HepG2 (cell line): ENCODE data around the gene DAD1. TPM values are rescaled to one million over a fixed set of nuclear protein-coding genes. Genes with fewer than 3 reads are reported as not detected.
A peak's percentile ranks its signal among the peaks of the same experiment; 100 is the strongest.

Experiments used
- ATAC-seq: fragments of 200-7000 bp; cut with Tn5 transposase; 3 replicates; pipeline ENCODE4 v1.9.1; 2020; ENCODE audit warnings: mild to moderate bottlenecking, moderate library complexity
- BruUV-seq: library from RNA; stranded (reverse); fragments of 400-500 nt; replicated peaks from 2 replicates; lab custom pipeline; 2021; lab: Mats Ljungman, UMichigan
- CTCF ChIA-PET: fragments of 300-600 bp; formaldehyde crosslinking; extraction: SDS; loops from one replicate; lab custom pipeline; 2021; ENCODE audit warnings: low total read pairs, inconsistent platforms, low intra/inter-chr PET ratio; lab: Yijun Ruan, JAX
- POLR2A ChIA-PET: fragments of 350-600 bp; sonication (Branson Sonifier 250); formaldehyde crosslinking; loops from one replicate; lab custom pipeline; 2020; ENCODE audit warnings: antibody characterized with exemption, inconsistent platforms; lab: Yijun Ruan, JAX
- DNase-seq: peaks from one replicate; pipeline ENCODE4 v3.0.0-alpha.2; 2015; ENCODE audit warnings: low spot score
- FAIRE-seq: peaks from 3 replicates; lab custom pipeline; 2011; peaks lifted over from hg19 to GRCh38; lab: Jason Lieb, UNC
- H2AFZ ChIP-seq: one replicate; pipeline ENCODE4 v1.6.1; 2011; ENCODE audit warnings: low read length, inconsistent platforms
- H3K27ac ChIP-seq: fragments of 300-600 bp; 3 replicates; pipeline ENCODE4 v1.8.0; 2011; ENCODE audit warnings: mixed run types, mild to moderate bottlenecking, mixed read lengths, low read length, inconsistent platforms; ENCODE audit not compliant: insufficient read depth; ENCODE audit errors: extremely low read length
- H3K27me3 ChIP-seq, 2 experiments: fragments of 200-600 bp in 1 of 2; 2 replicates in 1 of 2; 3 replicates in 1 of 2; pipeline versions ENCODE4 v1.6.0 to v1.8.0; 2011; ENCODE audit warnings: low read length in 2 of 2, mild to moderate bottlenecking in 2 of 2, moderate library complexity in 2 of 2, inconsistent platforms in 1 of 2; ENCODE audit not compliant: insufficient read depth in 2 of 2, control insufficient read depth in 1 of 2
- H3K36me3 ChIP-seq, 2 experiments: fragments of 200-600 bp in 1 of 2; replicated peaks in 1 of 2; 2 replicates in 1 of 2; 3 replicates in 1 of 2; pipeline versions ENCODE4 v1.5.1 to v1.8.0; 2011; ENCODE audit warnings: low read length in 2 of 2, inconsistent platforms in 1 of 2; ENCODE audit not compliant: insufficient read depth in 2 of 2, control insufficient read depth in 1 of 2
- H3K4me1 ChIP-seq: 2 replicates; pipeline ENCODE4 v1.5.1; 2012; ENCODE audit warnings: low read length, inconsistent platforms; ENCODE audit not compliant: insufficient read depth
- H3K4me2 ChIP-seq: 2 replicates; pipeline ENCODE4 v1.6.0; 2011; ENCODE audit warnings: low read depth, low read length, inconsistent platforms
- H3K4me3 ChIP-seq, 3 experiments: fragments of 200-600 bp in 1 of 3; sonication (generic), shearing (Covaris generic) in 1 of 3; replicated peaks in 1 of 3; 2 replicates each; pipeline ENCODE4 v1.5.1; 2011 to 2016; ENCODE audit warnings: low read length in 3 of 3, inconsistent platforms in 2 of 3, low read depth in 2 of 3, mild to moderate bottlenecking in 2 of 3, control low read depth in 1 of 3, mixed read lengths in 1 of 3; ENCODE audit not compliant: insufficient read depth in 1 of 3
- H3K79me2 ChIP-seq: one replicate; pipeline ENCODE4 v1.6.1; 2011; ENCODE audit warnings: low read length, inconsistent platforms; ENCODE audit not compliant: insufficient read depth
- H3K9ac ChIP-seq: 2 replicates; pipeline ENCODE4 v1.6.0; 2011; ENCODE audit warnings: mild to moderate bottlenecking, low read depth, low read length, inconsistent platforms; ENCODE audit not compliant: insufficient read depth
- H3K9me3 ChIP-seq: 2 replicates; pipeline ENCODE4 v1.5.1; 2012; ENCODE audit warnings: mild to moderate bottlenecking, low read length
- H4K20me1 ChIP-seq: 2 replicates; pipeline ENCODE4 v1.6.0; 2011; ENCODE audit warnings: inconsistent platforms, mild to moderate bottlenecking, low read length, moderate library complexity; ENCODE audit not compliant: insufficient read depth
- CC2D1A ChIP-seq: sonication (generic); formaldehyde crosslinking; IDR thresholded peaks from 2 replicates; pipeline ENCODE4 v1.8.1; 2023; ENCODE audit warnings: mild to moderate bottlenecking, missing genetic modification reagents
- FOSL1 ChIP-seq: sonication (generic); formaldehyde crosslinking; IDR thresholded peaks from 2 replicates; pipeline ENCODE4 v1.9.0; 2021; ENCODE audit warnings: missing genetic modification reagents, borderline replicate concordance
- NPAS2 ChIP-seq: sonication (generic); formaldehyde crosslinking; IDR thresholded peaks from 2 replicates; pipeline ENCODE4 v1.8.0; 2022; ENCODE audit warnings: mild to moderate bottlenecking, missing genetic modification reagents, borderline replicate concordance
- THAP7 ChIP-seq: sonication (generic); formaldehyde crosslinking; IDR thresholded peaks from 2 replicates; pipeline ENCODE4 v1.8.1; 2023; ENCODE audit warnings: mild to moderate bottlenecking, missing genetic modification reagents
- ZNF709 ChIP-seq: sonication (generic); formaldehyde crosslinking; IDR thresholded peaks from 2 replicates; pipeline ENCODE4 v1.5.0; 2020; ENCODE audit warnings: mild to moderate bottlenecking, missing genetic modification reagents
- ZNF724P ChIP-seq: sonication (generic); formaldehyde crosslinking; IDR thresholded peaks from 2 replicates; pipeline ENCODE4 v1.8.0; 2022; ENCODE audit warnings: missing genetic modification reagents, borderline replicate concordance
- WGBS: methylation state at CpG from one replicate; pipeline ENCODE4 v1.1.6; 2017; ENCODE audit warnings: low lambda C conversion rate; 5-methylcytosine and 5-hydroxymethylcytosine counted together
- in situ Hi-C: cut with HindIII; loops from 2 replicates; pipeline ENCODE4 v1.10.0; 2017; ENCODE audit warnings: low pct_unique_long_range_greater_than_20kb; ENCODE audit not compliant: extremely low pct_ligation_motif_present
- intact Hi-C: fragments of 100-400 bp; cut with micrococcal nuclease; formaldehyde crosslinking; loops from one replicate; pipeline ENCODE4 v1.10.0; 2022; ENCODE audit not compliant: unreplicated experiment
- polyA plus RNA-seq, 8 experiments: library from polyadenylated mRNA; depleted of rRNA in 3 of 8; stranded (reverse) in 7 of 8; unstranded in 1 of 8; fragments of >200 nt; fragmentation: Illumina TruSeq in 4 of 8; extraction: Trizol in 4 of 8; gene quantifications; 2 replicates each; pipeline versions ENCODE4 v1.2.1 to v1.2.3, GENCODE V29; 2011 to 2016; ENCODE audit warnings: low read depth in 4 of 8, missing spikeins in 1 of 8, mixed read lengths in 1 of 8; ENCODE audit not compliant: insufficient read depth in 1 of 8
- total RNA-seq, 5 experiments: library from RNA; depleted of rRNA; stranded (reverse); fragments of >200 nt; fragmentation: Illumina TruSeq; extraction: Trizol; gene quantifications; 2 replicates each; pipeline ENCODE4 v1.2.3, GENCODE V29; 2016; ENCODE audit warnings: low read depth in 1 of 5

The DAD1 gene
- total and polyA plus RNA-seq, 2 of the 13 experiments (the other 11 are each of a cell fraction or from before 2014, with no cell fraction given), result 558 to 626 TPM

DNA sequence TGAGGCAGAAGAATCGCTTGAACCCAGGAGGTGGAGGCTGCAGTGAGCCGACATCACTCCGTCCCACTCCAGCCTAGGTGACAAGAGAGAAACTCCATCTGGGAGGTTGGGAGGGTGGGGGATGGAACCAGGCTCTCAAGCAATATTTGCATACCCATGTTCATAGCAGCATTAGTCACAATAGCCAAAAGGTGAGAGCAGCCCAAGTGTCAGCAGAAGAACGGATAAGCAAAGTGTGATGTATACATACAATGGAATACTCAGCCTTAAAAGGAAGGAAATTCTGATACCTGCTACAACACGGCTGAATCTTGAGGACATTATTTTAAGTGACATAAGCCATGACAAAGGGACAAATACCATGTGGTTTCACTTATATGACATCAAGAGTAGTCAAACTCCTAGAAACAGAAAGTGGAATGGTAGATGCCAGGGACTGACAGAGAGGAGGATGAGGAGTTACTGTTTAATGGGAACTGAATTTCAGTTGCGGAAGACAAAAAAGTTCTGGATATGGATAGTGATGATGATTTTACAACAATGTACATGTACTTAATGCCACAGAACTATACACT is 11.6 kb downstream of the DAD1 start (continued):
- TF ChIP-seq THAP7 (CRISPR knock-in tag), result no peak

- peaks cover 29% of the 10 kb centered on the region for H3K4me1 ChIP-seq
- no peak overlapping the region for H2AFZ ChIP-seq
- TF ChIP-seq ZNF724P (CRISPR knock-in tag) (0 out of 2 replicates have a peak, but pooled peaks have one; percentile 29), NPAS2 (no peak), ZNF709 (no peak), CC2D1A (0 out of 2 replicates have a peak, but pooled peaks have one; percentile 69), FOSL1 (no peak)
- POLR2A ChIA-PET, result interaction anchor here (4.4 kb wide), 1 partner anchor 15 kb away, joined by 62 read pairs; the partner anchor contains the start of gene DAD1
- CTCF ChIA-PET, result interaction anchor here (5.1 kb wide), 1 partner anchor 78 kb away, joined by 93 read pairs; no protein-coding TSS in a partner anchor
- H3K27ac ChIP-seq, result no peak overlapping the region
- FAIRE-seq, result no peak
- H3K9ac ChIP-seq, result no peak overlapping the region
- no peak for DNase-seq
- H3K36me3 ChIP-seq, result peaks cover 32 to 51% of the 10 kb centered on the region in 2 experiments
- peaks cover 4% of the 10 kb centered on the region; the same call in 1 of the 2 replicates for H4K20me1 ChIP-seq
- H3K4me3 ChIP-seq, result no peak overlapping the region
- WGBS, result 98% methylated on average over 3 of the region's 3 CpGs
- BruUV-seq, result no TSS peak
- in situ Hi-C loops (no loop called here), intact Hi-C loops (loop anchor here (5.0 kb wide), 1 partner anchor 243 kb away; the partner anchor contains the start of gene SLC7A7)
- no peaks in the 10 kb centered on the region for H3K9me3 ChIP-seq
- H3K4me2 ChIP-seq, result no peak overlapping the region
- no peaks in the 10 kb centered on the region for H3K27me3 ChIP-seq
- no peak for ATAC-seq
- H3K79me2 ChIP-seq, result peaks cover 33% of the 10 kb centered on the region
Measured at GRCh38 chr14:22573804-22574203, 15.2 kb downstream of the DAD1 start.
